K562 (cell line): ENCODE data around the gene CNOT1. TPM values are rescaled to one million over a fixed set of nuclear protein-coding genes. Genes with fewer than 3 reads are reported as not detected.

Source experiments
- ARHGAP35 ChIP-seq: fragments of 450-650 bp; IDR thresholded peaks from 2 replicates; pipeline ENCODE4 v1.6.1; 2018; ENCODE audit not compliant: partially characterized antibody
- ATF1 ChIP-seq, 2 experiments: fragments of 450-650 bp in 1 of 2; IDR thresholded peaks; 2 replicates each; pipeline ENCODE4 v1.6.1; 2016; ENCODE audit warnings: missing compliant biosample characterization in 1 of 2, missing genetic modification characterization in 1 of 2
- ATF4 ChIP-seq: fragments of 450-650 bp; formaldehyde crosslinking; IDR thresholded peaks from 2 replicates; pipeline ENCODE4 v1.4.0; 2022; ENCODE audit warnings: mild to moderate bottlenecking, moderate library complexity
- CGGBP1 ChIP-seq: fragments of 250-450 bp; sonication (Bioruptor Pico); IDR thresholded peaks from 2 replicates; pipeline ENCODE4 v1.9.0; 2021; ENCODE audit warnings: mild to moderate bottlenecking
- CREM ChIP-seq: IDR thresholded peaks from 2 replicates; pipeline ENCODE4 v1.6.1; 2014; ENCODE audit warnings: antibody characterized with exemption, low read depth
- ETV1 ChIP-seq: fragments of 450-650 bp; conservative IDR thresholded peaks from 2 replicates; pipeline ENCODE4 v1.6.1; 2016; ENCODE audit warnings: missing genetic modification characterization, control low read depth, low read depth, missing compliant biosample characterization
- FIP1L1 ChIP-seq: fragments of 200-400 bp; formaldehyde crosslinking; IDR thresholded peaks from 2 replicates; pipeline ENCODE4 v1.6.1; 2018; ENCODE audit warnings: mild to moderate bottlenecking, low read depth, low read length; ENCODE audit not compliant: poor library complexity, severe bottlenecking
- FOS ChIP-seq: IDR thresholded peaks from 3 replicates; pipeline ENCODE4 v1.6.1; 2011; ENCODE audit not compliant: insufficient read length; ENCODE audit errors: extremely low read depth
- IFI16 ChIP-seq: fragments of 250-450 bp; sonication (Bioruptor Pico); IDR thresholded peaks from 2 replicates; pipeline ENCODE4 v2.1.2; 2022; ENCODE audit warnings: mild to moderate bottlenecking, inconsistent platforms
- L3MBTL2 ChIP-seq: fragments of 450-650 bp; IDR thresholded peaks from 2 replicates; pipeline ENCODE4 v1.6.1; 2016; ENCODE audit warnings: mild to moderate bottlenecking, moderate library complexity
- LARP7 ChIP-seq: fragments of 450-650 bp; IDR thresholded peaks from 2 replicates; pipeline ENCODE4 v1.6.1; 2016
- LEF1 ChIP-seq: fragments of 450-650 bp; IDR thresholded peaks from 2 replicates; pipeline ENCODE4 v1.6.1; 2016; ENCODE audit warnings: mild to moderate bottlenecking
- MAFG ChIP-seq: fragments of 450-650 bp; conservative IDR thresholded peaks from 2 replicates; pipeline ENCODE4 v1.6.1; 2016; ENCODE audit warnings: missing genetic modification characterization, missing compliant biosample characterization
- MLX ChIP-seq, 2 experiments: fragments of 450-650 bp in 1 of 2; sonication (generic) in 1 of 2; formaldehyde crosslinking; conservative IDR thresholded peaks; 2 replicates each; pipeline versions ENCODE4 v1.4.0 to v1.8.1; 2020 to 2022; ENCODE audit warnings: mild to moderate bottlenecking in 1 of 2, missing genetic modification reagents in 1 of 2
- MTF1 ChIP-seq: fragments of 250-450 bp; sonication (Bioruptor Pico); IDR thresholded peaks from 2 replicates; pipeline ENCODE4 v1.9.0; 2021; ENCODE audit warnings: moderate library complexity, mild to moderate bottlenecking, inconsistent platforms, borderline replicate concordance
- NBN ChIP-seq: fragments of 450-650 bp; IDR thresholded peaks from 2 replicates; pipeline ENCODE4 v1.6.1; 2016; ENCODE audit warnings: low read depth, mild to moderate bottlenecking
- NFIX ChIP-seq: fragments of 250-450 bp; sonication (Bioruptor Pico); IDR thresholded peaks from 2 replicates; pipeline ENCODE4 v1.4.0; 2020; ENCODE audit warnings: low read depth, mild to moderate bottlenecking, moderate library complexity
- PTBP1 ChIP-seq: fragments of 200-400 bp; formaldehyde crosslinking; IDR thresholded peaks from 2 replicates; pipeline ENCODE4 v1.6.1; 2017; ENCODE audit warnings: low read depth, low read length
- RBM14 ChIP-seq: fragments of 200-400 bp; formaldehyde crosslinking; IDR thresholded peaks from 2 replicates; pipeline ENCODE4 v1.6.1; 2018; ENCODE audit warnings: low read depth, mild to moderate bottlenecking, low read length, moderate library complexity, borderline replicate concordance; ENCODE audit not compliant: insufficient read depth
- SMARCB1 ChIP-seq: IDR thresholded peaks from 2 replicates; pipeline ENCODE4 v1.6.1; 2011; ENCODE audit warnings: improper control_type of control experiment, low read depth; ENCODE audit not compliant: insufficient read length
- SMARCE1 ChIP-seq: fragments of 450-650 bp; IDR thresholded peaks from 2 replicates; pipeline ENCODE4 v1.7.1; 2016; ENCODE audit warnings: mild to moderate bottlenecking
- SRSF1 ChIP-seq: fragments of 200-400 bp; formaldehyde crosslinking; IDR thresholded peaks from 2 replicates; pipeline ENCODE4 v1.6.1; 2017; ENCODE audit warnings: mild to moderate bottlenecking, low read depth, low read length, moderate library complexity
- SUPT5H ChIP-seq: fragments of 450-650 bp; IDR thresholded peaks from 2 replicates; pipeline ENCODE4 v1.6.1; 2016
- TBL1XR1 ChIP-seq, 2 experiments: IDR thresholded peaks; 2 replicates each; pipeline ENCODE4 v1.6.1; 2012; ENCODE audit warnings: improper control_type of control experiment in 2 of 2, low read length in 2 of 2, mild to moderate bottlenecking in 1 of 2
- ZFPM2 ChIP-seq: fragments of 250-450 bp; sonication (Bioruptor Pico); IDR thresholded peaks from 2 replicates; pipeline ENCODE4 v1.5.1; 2022; ENCODE audit warnings: mild to moderate bottlenecking
- ZKSCAN3 ChIP-seq: fragments of 250-450 bp; sonication (Bioruptor Pico); IDR thresholded peaks from 2 replicates; pipeline ENCODE4 v1.4.0; 2020
- ZNF354B ChIP-seq: fragments of 250-450 bp; sonication (Bioruptor Pico); IDR thresholded peaks from 2 replicates; pipeline ENCODE4 v1.4.0; 2020
- ZNF695 ChIP-seq: fragments of 450-650 bp; formaldehyde crosslinking; IDR thresholded peaks from 2 replicates; pipeline ENCODE4 v1.4.0; 2020; ENCODE audit warnings: mild to moderate bottlenecking, moderate library complexity
- polyA plus RNA-seq, 8 experiments: library from polyadenylated mRNA; depleted of rRNA in 4 of 8; stranded (reverse) in 5 of 8; unstranded in 3 of 8; fragments of >200 nt; fragmentation: Nextera tagmentation in 2 of 8; fragmentation: Illumina TruSeq in 1 of 8; extraction: Ambion mirVana in 2 of 8; extraction: Trizol in 1 of 8; gene quantifications; 2 replicates each; pipeline versions ENCODE4 v1.2.1 to v1.2.3, GENCODE V29; 2011 to 2014; ENCODE audit warnings: inconsistent platforms in 1 of 8, missing spikeins in 1 of 8
- total RNA-seq, 7 experiments: library from RNA; depleted of rRNA in 6 of 7; stranded (reverse); fragments of >200 nt in 6 of 7; fragmentation: Illumina TruSeq in 2 of 7; extraction: Trizol in 2 of 7; gene quantifications; 2 replicates each; pipeline versions ENCODE4 v1.2.1 to v1.2.3, GENCODE V29; 2011 to 2021; ENCODE audit warnings: low replicate concordance in 1 of 7
- TF ChIP-seq, protein P1 (sequence below), 2 experiments: fragments of 450-650 bp; IDR thresholded peaks; 2 replicates each; pipeline ENCODE4 v1.6.1; 2016

The CNOT1 gene
- total and polyA plus RNA-seq, 9 of the 15 experiments (the other 6 are each of a cell fraction or from before 2014, with no cell fraction given), result 110 to 270 (median 220) TPM

- TF ChIP-seq ATF4 (CRISPR knock-in tag) (no peak), MAFG (no peak), SMARCB1 (no peak), L3MBTL2 (peak; percentile 91), CREM (peak; percentile 92), ZFPM2 (CRISPR knock-in tag) (no peak), ARHGAP35 (no peak), NBN (no peak), ZNF354B (CRISPR knock-in tag) (no peak), TBL1XR1 (IDR thresholded peaks at IDR 0.05; ENCODE audit: low read length in 2 of 2) (no peak), CGGBP1 (CRISPR knock-in tag) (no peak), MLX (CRISPR knock-in tag; conservative IDR thresholded peaks at IDR 0.05) (no peak), MTF1 (CRISPR knock-in tag) (no peak), ATF1 (CRISPR knock-in tag; IDR thresholded peaks at IDR 0.05) (peak; percentile 18; the same call in 1 of the 2 replicates), ATF1 (tag; IDR thresholded peaks at IDR 0.05) (peak; percentile 89), SRSF1 (no peak), FOS (no peak), IFI16 (CRISPR knock-in tag) (no peak), ZKSCAN3 (CRISPR knock-in tag) (no peak), ZNF695 (CRISPR knock-in tag) (no peak), NFIX (CRISPR knock-in tag) (no peak), RBM14 (no peak), ETV1 (tag) (peak; percentile 85), SMARCE1 (no peak), SUPT5H (peak; percentile 89), LARP7 (no peak), LEF1 (no peak), PTBP1 (no peak), FIP1L1 (peak; percentile 91)
- TF ChIP-seq, protein P1, sequence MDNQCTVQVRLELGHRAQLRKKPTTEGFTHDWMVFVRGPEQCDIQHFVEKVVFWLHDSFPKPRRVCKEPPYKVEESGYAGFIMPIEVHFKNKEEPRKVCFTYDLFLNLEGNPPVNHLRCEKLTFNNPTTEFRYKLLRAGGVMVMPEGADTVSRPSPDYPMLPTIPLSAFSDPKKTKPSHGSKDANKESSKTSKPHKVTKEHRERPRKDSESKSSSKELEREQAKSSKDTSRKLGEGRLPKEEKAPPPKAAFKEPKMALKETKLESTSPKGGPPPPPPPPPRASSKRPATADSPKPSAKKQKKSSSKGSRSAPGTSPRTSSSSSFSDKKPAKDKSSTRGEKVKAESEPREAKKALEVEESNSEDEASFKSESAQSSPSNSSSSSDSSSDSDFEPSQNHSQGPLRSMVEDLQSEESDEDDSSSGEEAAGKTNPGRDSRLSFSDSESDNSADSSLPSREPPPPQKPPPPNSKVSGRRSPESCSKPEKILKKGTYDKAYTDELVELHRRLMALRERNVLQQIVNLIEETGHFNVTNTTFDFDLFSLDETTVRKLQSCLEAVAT (IDR thresholded peaks at IDR 0.05), result no peak
These were observed 114.3 kb downstream of the CNOT1 start, which contains the start of gene SETD6 (continued) for GRCh38 chr16:58515125-58515870.
